ENCODE measurements around the gene SETD3.

SETD3 gene

GRCh38 chr14:99479906-99480869 is at the start of gene SETD3:
SETD3 (minus strand) TSS chr14:99480859; CDS start chr14:99465805, 15,054 bp downstream.
- peak within 1 kb of the TSS; percentile 99 for H3K4me3 ChIP-seq (ENCODE audit: low read depth, low read length)
- H3K27me3 ChIP-seq (ENCODE audit: control insufficient read depth, insufficient read depth, low read length), result no peaks in the 10 kb centered on the region
- H3K36me3 ChIP-seq (ENCODE audit: control insufficient read depth, insufficient read depth, low read length), result no peaks in the 10 kb centered on the region
- H3K4me1 ChIP-seq (ENCODE audit: control insufficient read depth, insufficient read depth, low read length), result peaks cover 8% of the 10 kb centered on the region
- H3K9ac ChIP-seq (ENCODE audit: low read depth, low read length), result peak within 1 kb of the TSS; percentile 87
- H3K9me3 ChIP-seq (ENCODE audit: control insufficient read depth, insufficient read depth, low read length), result no peaks in the 10 kb centered on the region

GRCh38 chr14:99529899-99530298 is 49.2 kb upstream of the SETD3 start:
- Histone ChIP-seq H3K4me1 (ENCODE audit: control insufficient read depth, insufficient read depth, low read length) (peaks cover 7% of the 10 kb centered on the region), H3K9me3 (ENCODE audit: control insufficient read depth, insufficient read depth, low read length) (no peaks in the 10 kb centered on the region), H3K36me3 (ENCODE audit: control insufficient read depth, insufficient read depth, low read length) (peaks cover 4% of the 10 kb centered on the region), H3K27me3 (ENCODE audit: control insufficient read depth, insufficient read depth, low read length) (no peaks in the 10 kb centered on the region), H3K4me3 (ENCODE audit: low read depth, low read length) (no peak overlapping the region), H3K9ac (ENCODE audit: low read depth, low read length) (no peak overlapping the region)

- Histone ChIP-seq H3K36me3 (ENCODE audit: control insufficient read depth, insufficient read depth, low read length) (peaks cover 3% of the 10 kb centered on the region), H3K4me3 (ENCODE audit: low read depth, low read length) (no peak overlapping the region), H3K9ac (ENCODE audit: low read depth, low read length) (no peak overlapping the region), H3K4me1 (ENCODE audit: control insufficient read depth, insufficient read depth, low read length) (peaks cover 15% of the 10 kb centered on the region), H3K9me3 (ENCODE audit: control insufficient read depth, insufficient read depth, low read length) (no peaks in the 10 kb centered on the region), H3K27me3 (ENCODE audit: control insufficient read depth, insufficient read depth, low read length) (no peaks in the 10 kb centered on the region)
Observed at GRCh38 chr14:99527427-99528076, 46.9 kb upstream of the SETD3 start.

DNA sequence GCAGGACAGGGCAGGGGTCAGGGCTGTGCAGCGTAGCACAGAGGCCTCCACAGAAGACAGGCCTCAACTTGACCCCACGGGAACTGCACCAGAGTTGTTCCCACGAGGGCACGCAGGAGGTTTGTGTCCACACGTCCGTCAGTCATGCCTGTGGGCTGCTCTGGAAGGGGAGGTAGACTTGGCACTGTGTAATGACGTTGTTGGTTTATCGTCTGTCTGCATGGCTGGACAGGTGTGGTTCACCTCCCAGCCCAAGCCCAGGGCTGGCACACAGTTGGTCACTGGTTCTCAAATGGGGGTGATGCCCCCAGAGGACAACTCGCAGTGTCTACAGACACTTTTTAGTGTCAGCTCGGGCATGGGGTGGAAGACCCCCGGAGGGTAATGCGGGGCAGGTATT is 46.4 kb upstream of the SETD3 start:
- Histone ChIP-seq H3K9me3 (ENCODE audit: control insufficient read depth, insufficient read depth, low read length) (no peaks in the 10 kb centered on the region), H3K27me3 (ENCODE audit: control insufficient read depth, insufficient read depth, low read length) (no peaks in the 10 kb centered on the region), H3K4me3 (ENCODE audit: low read depth, low read length) (no peak overlapping the region), H3K4me1 (ENCODE audit: control insufficient read depth, insufficient read depth, low read length) (peaks cover 15% of the 10 kb centered on the region), H3K36me3 (ENCODE audit: control insufficient read depth, insufficient read depth, low read length) (peaks cover 3% of the 10 kb centered on the region), H3K9ac (ENCODE audit: low read depth, low read length) (no peak overlapping the region)

DNA sequence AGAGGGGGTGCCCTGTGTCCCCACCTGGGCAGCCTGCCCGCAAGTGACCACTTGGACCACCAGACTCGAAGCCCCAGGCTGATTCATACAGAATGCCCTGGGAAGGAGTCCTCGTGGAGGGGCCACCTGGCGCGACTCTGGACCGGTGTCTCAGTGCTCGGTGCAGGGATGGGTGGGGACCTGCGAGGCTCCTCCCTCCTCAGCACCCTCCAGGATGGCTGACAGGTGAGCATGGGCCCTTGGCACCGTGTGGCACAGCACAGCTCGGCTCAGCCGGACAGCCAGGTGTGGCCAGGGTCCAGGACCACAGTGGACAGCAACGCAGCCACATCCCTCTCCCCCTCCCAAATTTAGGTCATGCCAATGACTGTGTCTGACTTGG is 45.0 kb upstream of the SETD3 start:
- Histone ChIP-seq H3K9me3 (ENCODE audit: control insufficient read depth, insufficient read depth, low read length) (no peaks in the 10 kb centered on the region), H3K36me3 (ENCODE audit: control insufficient read depth, insufficient read depth, low read length) (peaks cover 8% of the 10 kb centered on the region), H3K9ac (ENCODE audit: low read depth, low read length) (no peak overlapping the region), H3K4me1 (ENCODE audit: control insufficient read depth, insufficient read depth, low read length) (peaks cover 11% of the 10 kb centered on the region), H3K4me3 (ENCODE audit: low read depth, low read length) (no peak overlapping the region), H3K27me3 (ENCODE audit: control insufficient read depth, insufficient read depth, low read length) (no peaks in the 10 kb centered on the region)

DNA sequence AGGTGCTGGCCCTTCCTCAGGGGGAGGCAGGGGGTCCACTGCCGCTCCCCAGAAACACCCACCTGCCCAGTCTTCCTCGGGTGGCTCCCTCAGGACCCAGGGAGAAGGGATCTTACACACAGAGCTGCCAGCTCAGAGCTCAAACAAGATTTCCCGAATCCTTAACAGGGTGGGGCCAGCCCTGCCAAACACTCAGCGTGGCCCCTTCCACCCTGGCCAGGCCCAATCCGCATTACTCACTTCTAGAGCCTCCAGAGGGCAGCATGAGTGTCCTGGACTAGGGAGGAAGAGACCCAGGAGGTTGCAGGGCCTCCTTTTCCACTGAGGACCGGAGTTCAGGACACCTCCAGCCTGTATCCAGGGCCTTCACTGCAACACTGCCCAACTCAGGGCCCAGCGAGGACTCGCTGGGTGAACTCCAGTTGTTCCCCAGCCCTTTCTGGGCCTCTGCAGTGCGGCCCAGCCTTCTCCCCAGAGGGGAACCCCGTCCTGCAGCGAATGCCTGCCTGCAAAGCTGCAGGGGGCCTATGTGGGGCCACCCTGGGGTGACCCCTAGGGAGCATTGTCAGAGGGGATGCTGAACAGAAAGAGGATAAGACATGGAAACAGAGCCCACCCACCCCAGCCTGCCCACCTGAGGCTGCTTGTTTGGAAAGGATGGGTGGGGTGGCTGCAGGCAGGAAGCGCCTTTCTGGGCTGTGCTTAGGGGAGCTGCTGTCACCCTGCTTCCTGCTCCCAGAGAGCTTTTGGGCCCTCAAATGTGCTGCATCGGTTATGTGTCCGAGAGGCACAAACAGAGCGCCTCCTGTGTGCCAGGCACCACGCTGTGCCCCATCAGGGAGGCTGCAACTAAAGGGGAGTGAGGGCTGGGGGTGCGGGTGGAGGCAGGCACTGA is 44.4 kb upstream of the SETD3 start:
- Histone ChIP-seq H3K9me3 (ENCODE audit: control insufficient read depth, insufficient read depth, low read length) (no peaks in the 10 kb centered on the region), H3K36me3 (ENCODE audit: control insufficient read depth, insufficient read depth, low read length) (peaks cover 8% of the 10 kb centered on the region), H3K9ac (ENCODE audit: low read depth, low read length) (no peak overlapping the region), H3K4me3 (ENCODE audit: low read depth, low read length) (no peak overlapping the region), H3K4me1 (ENCODE audit: control insufficient read depth, insufficient read depth, low read length) (peaks cover 9% of the 10 kb centered on the region), H3K27me3 (ENCODE audit: control insufficient read depth, insufficient read depth, low read length) (no peaks in the 10 kb centered on the region)

- Histone ChIP-seq H3K27me3 (ENCODE audit: control insufficient read depth, insufficient read depth, low read length) (no peaks in the 10 kb centered on the region), H3K4me3 (ENCODE audit: low read depth, low read length) (no peak overlapping the region), H3K36me3 (ENCODE audit: control insufficient read depth, insufficient read depth, low read length) (peaks cover 10% of the 10 kb centered on the region), H3K4me1 (ENCODE audit: control insufficient read depth, insufficient read depth, low read length) (peaks cover 9% of the 10 kb centered on the region), H3K9ac (ENCODE audit: low read depth, low read length) (no peak overlapping the region), H3K9me3 (ENCODE audit: control insufficient read depth, insufficient read depth, low read length) (no peaks in the 10 kb centered on the region)
Observed at GRCh38 chr14:99524091-99524661, 43.5 kb upstream of the SETD3 start.

GRCh38 chr14:99523704-99524055 is 43.0 kb upstream of the SETD3 start:
- Histone ChIP-seq H3K4me3 (ENCODE audit: low read depth, low read length) (no peak overlapping the region), H3K9me3 (ENCODE audit: control insufficient read depth, insufficient read depth, low read length) (no peaks in the 10 kb centered on the region), H3K27me3 (ENCODE audit: control insufficient read depth, insufficient read depth, low read length) (no peaks in the 10 kb centered on the region), H3K9ac (ENCODE audit: low read depth, low read length) (no peak overlapping the region), H3K36me3 (ENCODE audit: control insufficient read depth, insufficient read depth, low read length) (peaks cover 10% of the 10 kb centered on the region), H3K4me1 (ENCODE audit: control insufficient read depth, insufficient read depth, low read length) (peaks cover 9% of the 10 kb centered on the region)

- no peak overlapping the region for H3K4me3 ChIP-seq (ENCODE audit: low read depth, low read length)
- H3K4me1 ChIP-seq (ENCODE audit: control insufficient read depth, insufficient read depth, low read length), result peaks cover 9% of the 10 kb centered on the region
- peaks cover 10% of the 10 kb centered on the region for H3K36me3 ChIP-seq (ENCODE audit: control insufficient read depth, insufficient read depth, low read length)
- no peaks in the 10 kb centered on the region for H3K9me3 ChIP-seq (ENCODE audit: control insufficient read depth, insufficient read depth, low read length)
- H3K9ac ChIP-seq (ENCODE audit: low read depth, low read length), result peak overlapping the region; percentile 12
- no peaks in the 10 kb centered on the region for H3K27me3 ChIP-seq (ENCODE audit: control insufficient read depth, insufficient read depth, low read length)
Observed at GRCh38 chr14:99522934-99523703, 42.5 kb upstream of the SETD3 start.

DNA sequence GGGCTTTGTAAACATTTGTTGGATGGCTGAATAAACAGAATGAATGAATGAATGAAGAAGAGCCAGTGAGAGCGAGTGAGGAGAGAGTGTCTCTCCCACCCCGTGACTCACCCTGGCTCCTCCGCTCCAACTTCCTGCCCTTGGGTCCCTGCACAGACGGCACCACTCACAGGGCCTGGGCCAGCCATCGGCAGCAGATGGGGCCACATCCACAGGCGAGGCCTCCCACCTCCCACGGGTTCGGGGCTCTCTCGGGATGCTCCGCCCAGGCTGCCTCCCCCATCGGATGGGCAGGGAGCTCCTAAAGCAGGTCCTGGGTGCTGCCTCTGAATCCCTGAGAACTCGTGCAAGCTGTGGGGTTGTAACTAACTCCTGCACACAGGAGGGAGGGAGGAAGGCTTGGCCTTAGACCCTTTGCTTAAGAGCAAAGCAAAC is 41.8 kb upstream of the SETD3 start:
- Histone ChIP-seq H3K9me3 (ENCODE audit: control insufficient read depth, insufficient read depth, low read length) (no peaks in the 10 kb centered on the region), H3K4me3 (ENCODE audit: low read depth, low read length) (no peak overlapping the region), H3K36me3 (ENCODE audit: control insufficient read depth, insufficient read depth, low read length) (peaks cover 10% of the 10 kb centered on the region), H3K27me3 (ENCODE audit: control insufficient read depth, insufficient read depth, low read length) (no peaks in the 10 kb centered on the region), H3K4me1 (ENCODE audit: control insufficient read depth, insufficient read depth, low read length) (peaks cover 9% of the 10 kb centered on the region), H3K9ac (ENCODE audit: low read depth, low read length) (peak overlapping the region; percentile 12)
